Measurements from ENCODE around the gene NUDT5. TPM values are rescaled to one million over a fixed set of nuclear protein-coding genes. Genes with fewer than 3 reads are reported as not detected.

Gene NUDT5
- total RNA-seq, 1 experiment from 2014 or later, result 119 TPM

- H3K9me3 Mint-ChIP-seq, result no peaks in the 10 kb centered on the region
- H3K27ac Mint-ChIP-seq, result no peak overlapping the region
- TF ChIP-seq SMAD4 (CRISPR knock-in tag; IDR thresholded peaks at IDR 0.05) (no peak), ESRRA (CRISPR knock-in tag; IDR thresholded peaks at IDR 0.05; ENCODE audit: borderline replicate concordance) (no peak), E2F5 (CRISPR knock-in tag; IDR thresholded peaks at IDR 0.05) (no peak), OVOL2 (CRISPR knock-in tag; IDR thresholded peaks at IDR 0.05; ENCODE audit: borderline replicate concordance) (no peak), PREB (CRISPR knock-in tag; IDR thresholded peaks at IDR 0.05; ENCODE audit: borderline replicate concordance) (no peak), AFF4 (CRISPR knock-in tag; IDR thresholded peaks at IDR 0.05; ENCODE audit: borderline replicate concordance) (no peak), ETV6 (CRISPR knock-in tag; IDR thresholded peaks at IDR 0.05) (no peak)
- ChIA-PET POLR2A (no interaction called here), CTCF (no interaction called here)
- no peak overlapping the region for H3K4me3 Mint-ChIP-seq
- no peak for ATAC-seq
- DNase-seq (ENCODE audit: low spot score), result no peak
- no peaks in the 10 kb centered on the region for H3K27me3 Mint-ChIP-seq (ENCODE audit: low read depth)
- no peaks in the 10 kb centered on the region; the same call in 1 of the 2 replicates for H3K4me1 Mint-ChIP-seq
- H3K36me3 Mint-ChIP-seq, result peaks cover 18% of the 10 kb centered on the region
These were observed 60.1 kb downstream of the NUDT5 start for GRCh38 chr10:12135631-12136030.

- POLR2A ChIA-PET, result no interaction called here
- CTCF ChIA-PET, result interaction anchor here (0.8 to 1.0 kb wide), 4 partner anchors 9 to 252 kb away, joined by 3 to 5 read pairs (median 5); partner anchors contain the start of genes CDC123 and NUDT5
- Mint-ChIP-seq H3K4me3 (peak overlapping the region; percentile 89), H3K36me3 (peaks cover 8% of the 10 kb centered on the region), H3K9me3 (no peaks in the 10 kb centered on the region), H3K27ac (no peak overlapping the region), H3K27me3 (ENCODE audit: low read depth) (no peaks in the 10 kb centered on the region), H3K4me1 (peaks cover 4% of the 10 kb centered on the region)
- ATAC-seq (peak; percentile 37), DNase-seq (ENCODE audit: low spot score) (peak; percentile 17)
- TF ChIP-seq FOXK1 (CRISPR knock-in tag; IDR thresholded peaks at IDR 0.05) (no peak), CTCF (IDR thresholded peaks at IDR 0.05) (peak; percentile 13; the same call in 1 of the 2 replicates), HMGXB4 (CRISPR knock-in tag; IDR thresholded peaks at IDR 0.05) (0 out of 2 replicates have a peak, but pooled peaks have one; percentile 3)
These were observed 65.3 kb downstream of the NUDT5 start for GRCh38 chr10:12130237-12130872.
